ENCODE data around the gene HTR6.

GRCh38 chr1:19617376-19617775 lies 47.3 kb upstream of the HTR6 start:
- TF ChIP-seq POLR2A (IDR thresholded peaks at IDR 0.05) = no peak
- no peak for TF ChIP-seq CTCF (IDR thresholded peaks at IDR 0.05 in 4 of 5, conservative IDR thresholded peaks at IDR 0.05 in 1 of 5)

All from gastrocnemius medialis (tissue), 4 donors.